Omental fat pad (tissue), 4 donors: ENCODE data around the gene PRRT1. TPM values are rescaled to one million over a fixed set of nuclear protein-coding genes. Genes with fewer than 3 reads are reported as not detected.
"Not testable (repeated sequence)": the region's sequence is repeated elsewhere in the genome, so short reads cannot be mapped to it uniquely, and the experiment has no call there.

Source experiments
- ATAC-seq: fragments of 150-250 bp; one replicate; pipeline ENCODE4 v1.9.1; 2016; ENCODE audit warnings: mild to moderate bottlenecking, moderate library complexity; ENCODE audit not compliant: low FRiP score
- DNase-seq: peaks from one replicate; pipeline ENCODE4 v3.0.0-alpha.2; 2019; ENCODE audit warnings: low spot score
- small RNA-seq: library from RNA; depleted of rRNA; stranded (forward); fragments of <200 nt; gene quantifications from one replicate; pipeline ENCODE3, GENCODE V24; 2016
- total RNA-seq, 4 donors: library from RNA; depleted of rRNA; stranded (reverse); fragments of >200 nt; gene quantifications; one replicate each; pipeline ENCODE4 v1.1.0, GENCODE V29; 2016
- TF ChIP-seq, protein P1 (sequence below), 3 donors: fragments of 450-650 bp; IDR thresholded peaks; one replicate each; pipeline ENCODE4 v1.5.1; 2016 to 2017; ENCODE audit warnings: antibody characterized with exemption in 3 of 3, mild to moderate bottlenecking in 3 of 3, moderate library complexity in 2 of 3

PRRT1 gene
- total RNA-seq, 4 donors from 2014 or later: 0.24 to 1.0 (median 0.34) TPM

DNA sequence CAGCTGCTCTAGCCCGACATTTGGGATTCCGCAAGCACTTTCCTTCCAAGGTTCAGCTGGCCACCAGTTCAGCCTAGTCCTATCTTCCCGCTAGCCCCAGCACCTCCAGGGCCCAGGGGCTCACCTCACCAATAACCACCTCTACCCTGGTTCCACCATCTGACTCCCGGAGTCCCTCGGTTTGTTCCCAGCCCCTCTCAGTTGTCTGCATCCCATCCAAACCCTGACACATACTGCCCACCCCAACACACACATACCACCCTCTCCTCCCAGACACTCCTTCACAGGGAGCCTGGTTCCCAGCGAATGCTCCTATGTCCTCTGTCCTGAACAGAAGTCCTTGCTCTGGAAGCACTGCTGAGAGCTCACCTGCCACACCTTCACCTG, 43.0 kb downstream of the PRRT1 start:
- TF ChIP-seq, protein P1, sequence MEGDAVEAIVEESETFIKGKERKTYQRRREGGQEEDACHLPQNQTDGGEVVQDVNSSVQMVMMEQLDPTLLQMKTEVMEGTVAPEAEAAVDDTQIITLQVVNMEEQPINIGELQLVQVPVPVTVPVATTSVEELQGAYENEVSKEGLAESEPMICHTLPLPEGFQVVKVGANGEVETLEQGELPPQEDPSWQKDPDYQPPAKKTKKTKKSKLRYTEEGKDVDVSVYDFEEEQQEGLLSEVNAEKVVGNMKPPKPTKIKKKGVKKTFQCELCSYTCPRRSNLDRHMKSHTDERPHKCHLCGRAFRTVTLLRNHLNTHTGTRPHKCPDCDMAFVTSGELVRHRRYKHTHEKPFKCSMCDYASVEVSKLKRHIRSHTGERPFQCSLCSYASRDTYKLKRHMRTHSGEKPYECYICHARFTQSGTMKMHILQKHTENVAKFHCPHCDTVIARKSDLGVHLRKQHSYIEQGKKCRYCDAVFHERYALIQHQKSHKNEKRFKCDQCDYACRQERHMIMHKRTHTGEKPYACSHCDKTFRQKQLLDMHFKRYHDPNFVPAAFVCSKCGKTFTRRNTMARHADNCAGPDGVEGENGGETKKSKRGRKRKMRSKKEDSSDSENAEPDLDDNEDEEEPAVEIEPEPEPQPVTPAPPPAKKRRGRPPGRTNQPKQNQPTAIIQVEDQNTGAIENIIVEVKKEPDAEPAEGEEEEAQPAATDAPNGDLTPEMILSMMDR (IDR thresholded peaks at IDR 0.05): no peak
- DNase-seq (no peak), ATAC-seq (no peak)

DNA sequence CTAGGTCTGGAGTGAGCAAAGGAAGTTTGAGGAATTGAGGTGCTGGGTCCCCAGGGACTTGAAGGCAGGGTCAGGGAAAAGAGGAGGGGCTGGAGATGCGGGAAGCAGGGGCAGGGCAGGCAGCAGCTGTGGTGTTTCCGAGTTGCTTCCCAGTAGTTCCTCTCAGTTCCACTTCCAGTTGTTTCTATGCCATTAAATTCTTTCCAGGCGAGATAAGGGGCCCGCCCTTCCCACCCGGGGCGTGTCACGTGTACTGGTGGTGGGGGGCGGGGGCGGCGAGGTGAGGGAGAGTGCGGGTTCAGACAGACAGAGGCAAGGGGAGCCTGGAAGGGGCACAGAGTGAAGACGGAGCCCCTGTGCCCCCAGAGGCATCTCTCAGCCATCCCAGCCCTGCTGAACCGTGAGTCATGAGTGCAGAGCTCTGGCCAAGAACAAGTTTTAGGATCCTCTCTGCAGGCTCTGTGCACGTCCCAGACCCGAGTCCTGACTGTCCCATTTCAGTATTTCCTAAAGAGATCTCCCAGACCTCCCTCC, 43.6 kb downstream of the PRRT1 start:
- DNase-seq: no peak
- TF ChIP-seq, protein P1 (IDR thresholded peaks at IDR 0.05): no peak
- ATAC-seq: peak; percentile 76

DNA sequence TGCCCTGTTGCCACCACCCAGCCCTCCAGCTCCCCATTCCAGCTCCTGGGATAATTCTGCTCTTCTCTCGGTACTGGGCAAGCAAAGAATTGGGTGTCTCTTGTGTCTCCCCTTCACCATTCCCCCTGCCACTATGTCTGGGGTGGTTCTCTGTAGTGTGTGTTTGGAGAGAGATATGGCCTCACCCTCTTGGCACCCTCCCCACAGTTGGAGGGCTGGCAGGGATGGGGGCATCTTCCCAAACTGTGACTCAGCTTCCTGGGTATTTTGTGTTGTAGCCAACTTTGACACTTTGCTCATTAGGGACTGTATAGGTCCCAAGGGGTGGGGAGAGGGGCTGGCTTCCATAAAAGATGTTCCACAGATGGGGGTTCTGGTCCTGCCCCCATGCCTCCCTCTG, 44.3 kb downstream of the PRRT1 start:
- TF ChIP-seq, protein P1 (IDR thresholded peaks at IDR 0.05): no peak
- peak; percentile 38 for ATAC-seq
- DNase-seq: no peak

DNA sequence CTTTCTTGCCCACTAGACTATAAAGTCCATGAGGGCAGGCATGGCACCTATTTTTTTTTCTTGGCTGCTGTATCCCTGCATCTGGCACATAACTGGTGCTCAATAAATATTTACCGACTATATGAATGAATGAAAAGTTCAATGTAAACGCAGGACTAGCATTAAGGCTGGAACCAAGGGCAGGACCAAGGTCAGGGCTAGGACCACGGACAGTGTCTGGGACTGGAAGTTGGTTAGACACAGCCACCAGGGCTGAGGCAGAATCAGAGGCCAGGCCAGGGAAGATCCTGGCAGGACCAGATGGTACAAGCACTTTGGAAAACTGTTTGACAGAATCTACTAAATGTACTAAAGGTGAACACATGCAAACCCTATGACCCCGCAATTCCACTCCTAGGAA, 46.3 kb downstream of the PRRT1 start:
- no peak for DNase-seq
- TF ChIP-seq, protein P1 (IDR thresholded peaks at IDR 0.05): no peak
- ATAC-seq: no peak

DNA sequence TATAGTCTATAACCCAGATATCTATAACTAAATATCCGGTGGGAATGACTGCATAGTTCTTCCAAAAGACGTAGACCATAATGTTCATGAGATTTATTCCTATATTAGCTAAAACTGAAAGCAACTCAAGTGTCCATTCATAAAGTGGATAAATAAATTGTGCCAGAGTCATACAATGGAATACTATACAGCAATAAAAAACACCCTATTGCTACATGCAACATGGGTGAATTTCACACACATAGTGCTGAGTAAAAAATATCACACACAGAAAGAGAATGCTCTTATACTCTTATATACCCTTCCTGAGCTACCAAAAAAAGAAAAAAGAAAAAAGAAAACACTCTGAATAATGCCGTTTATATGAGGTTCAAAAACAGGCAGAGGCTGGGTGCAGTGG, 49.5 kb downstream of the PRRT1 start:
- DNase-seq: no peak
- ATAC-seq: no peak
- TF ChIP-seq, protein P1 (IDR thresholded peaks at IDR 0.05): no peak

DNA sequence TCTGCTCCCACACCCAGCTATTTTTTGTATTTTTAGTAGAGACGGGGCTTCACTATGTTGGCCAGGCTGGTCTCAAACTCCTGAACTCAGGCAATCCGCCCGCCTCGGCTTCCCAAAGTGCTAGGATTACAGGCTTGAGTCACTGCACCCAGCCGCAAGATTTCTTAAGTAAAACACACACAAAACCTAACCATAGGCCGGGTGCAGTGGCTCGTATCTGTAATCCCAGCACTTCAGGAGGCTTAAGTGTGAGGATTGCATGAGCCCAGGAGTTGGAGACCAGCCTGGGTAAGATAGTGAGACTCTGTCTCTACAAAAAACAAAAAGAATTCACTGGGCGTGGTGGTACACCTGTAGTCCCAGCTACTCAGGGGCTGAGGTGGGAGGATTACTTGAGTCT, 51.5 kb downstream of the PRRT1 start:
- DNase-seq, ATAC-seq: not testable (repeated sequence)

Small RNA genes lying within 50 kb of the gene (small RNA-seq; reads per million reads assigned to genes)
- gene AL662884.1 (not detected), gene MIR6833 (not detected)

Other genes with a start within 250 kb of the PRRT1 start
- 1 to 10 TPM in 3 of 4 donors, under 1 TPM in 1; 0.48 to 1.9 (median 1.4) TPM for gene ZBTB12, start 249.9 kb downstream of the PRRT1 start, total RNA-seq
- 10 to 100 TPM; 30.6 to 96.1 (median 46.0) TPM for gene C2, start 224.2 kb downstream of the PRRT1 start, total RNA-seq
- gene CFB, start 205.8 kb downstream of the PRRT1 start, total RNA-seq: 1,000 to 10,000 TPM in 1 of 4 donors, 100 to 1,000 TPM in 2, 10 to 100 TPM in 1; 16.7 to 1,024 (median 264) TPM
- 10 to 100 TPM; 67.0 to 94.0 (median 75.0) TPM for gene NELFE, start 193.0 kb downstream of the PRRT1 start, total RNA-seq
- gene SKIC2, start 192.8 kb downstream of the PRRT1 start, total RNA-seq: 10 to 100 TPM; 31.3 to 50.8 (median 44.8) TPM
- 10 to 100 TPM; 15.6 to 19.9 (median 18.4) TPM for gene DXO, start 179.8 kb downstream of the PRRT1 start, total RNA-seq
- gene C4A, start 169.9 kb downstream of the PRRT1 start, total RNA-seq: 100 to 1,000 TPM in 3 of 4 donors, 10 to 100 TPM in 1; 16.6 to 652 (median 239) TPM
- 100 to 1,000 TPM in 3 of 4 donors, 10 to 100 TPM in 1; 15.4 to 912 (median 204) TPM for gene C4B, start 137.1 kb downstream of the PRRT1 start, total RNA-seq
- gene CYP21A2, start 113.5 kb downstream of the PRRT1 start, total RNA-seq: 1 to 10 TPM in 3 of 4 donors, under 1 TPM in 1; 0.63 to 5.7 (median 2.8) TPM
- 100 to 1,000 TPM; 129 to 311 (median 137) TPM for gene TNXB, start 42.6 kb downstream of the PRRT1 start, total RNA-seq
- 10 to 100 TPM; 23.2 to 44.3 (median 24.4) TPM for gene ATF6B, start 23.7 kb downstream of the PRRT1 start, total RNA-seq
- 1 to 10 TPM; 2.1 to 3.9 (median 2.7) TPM for gene FKBPL, start 21.7 kb downstream of the PRRT1 start, total RNA-seq
- 100 to 1,000 TPM in 1 of 4 donors, 10 to 100 TPM in 3; 21.5 to 161 (median 34.3) TPM for gene PPT2, start 2.2 kb upstream of the PRRT1 start, total RNA-seq
- 10 to 100 TPM in 3 of 4 donors, 1 to 10 TPM in 1; 8.9 to 17.3 (median 13.3) TPM for gene EGFL8, start 12.7 kb upstream of the PRRT1 start, total RNA-seq
- gene AGPAT1, start 24.1 kb upstream of the PRRT1 start, total RNA-seq: 10 to 100 TPM; 26.4 to 40.9 (median 35.7) TPM
- 10 to 100 TPM; 35.1 to 59.1 (median 50.6) TPM for gene RNF5, start 26.5 kb upstream of the PRRT1 start, total RNA-seq
- 1 to 10 TPM in 3 of 4 donors, under 1 TPM in 1; 0.48 to 9.3 (median 1.2) TPM for gene AGER, start 32.3 kb upstream of the PRRT1 start, total RNA-seq
- gene PBX2, start 38.3 kb upstream of the PRRT1 start, total RNA-seq: 10 to 100 TPM; 27.7 to 65.3 (median 34.6) TPM
- 10 to 100 TPM in 3 of 4 donors, 1 to 10 TPM in 1; 9.7 to 28.3 (median 23.2) TPM for gene GPSM3, start 40.7 kb upstream of the PRRT1 start, total RNA-seq
- gene NOTCH4, start 72.1 kb upstream of the PRRT1 start, total RNA-seq: 100 to 1,000 TPM in 1 of 4 donors, 10 to 100 TPM in 3; 15.1 to 208 (median 49.7) TPM
- gene TSBP1, start 220.0 kb upstream of the PRRT1 start, total RNA-seq: not detected